AG09309 (cell line): ENCODE measurements around the gene TSPAN18.

Source experiments
- DNase-seq: peaks from one replicate; pipeline ENCODE4 v3.0.0-alpha.2; 2010; ENCODE audit warnings: low read depth
- H3K4me3 ChIP-seq: 2 replicates; pipeline ENCODE4 v1.5.1; 2011; ENCODE audit warnings: mild to moderate bottlenecking, low read depth, low read length, moderate library complexity; ENCODE audit not compliant: control insufficient read depth
- TF ChIP-seq, protein P1 (sequence below): IDR thresholded peaks from 2 replicates; pipeline ENCODE4 v1.5.1; 2011; ENCODE audit warnings: mild to moderate bottlenecking, low read depth, low read length, inconsistent platforms; ENCODE audit not compliant: insufficient read depth, control insufficient read depth; ENCODE audit errors: missing control alignments

The TSPAN18 gene

DNA sequence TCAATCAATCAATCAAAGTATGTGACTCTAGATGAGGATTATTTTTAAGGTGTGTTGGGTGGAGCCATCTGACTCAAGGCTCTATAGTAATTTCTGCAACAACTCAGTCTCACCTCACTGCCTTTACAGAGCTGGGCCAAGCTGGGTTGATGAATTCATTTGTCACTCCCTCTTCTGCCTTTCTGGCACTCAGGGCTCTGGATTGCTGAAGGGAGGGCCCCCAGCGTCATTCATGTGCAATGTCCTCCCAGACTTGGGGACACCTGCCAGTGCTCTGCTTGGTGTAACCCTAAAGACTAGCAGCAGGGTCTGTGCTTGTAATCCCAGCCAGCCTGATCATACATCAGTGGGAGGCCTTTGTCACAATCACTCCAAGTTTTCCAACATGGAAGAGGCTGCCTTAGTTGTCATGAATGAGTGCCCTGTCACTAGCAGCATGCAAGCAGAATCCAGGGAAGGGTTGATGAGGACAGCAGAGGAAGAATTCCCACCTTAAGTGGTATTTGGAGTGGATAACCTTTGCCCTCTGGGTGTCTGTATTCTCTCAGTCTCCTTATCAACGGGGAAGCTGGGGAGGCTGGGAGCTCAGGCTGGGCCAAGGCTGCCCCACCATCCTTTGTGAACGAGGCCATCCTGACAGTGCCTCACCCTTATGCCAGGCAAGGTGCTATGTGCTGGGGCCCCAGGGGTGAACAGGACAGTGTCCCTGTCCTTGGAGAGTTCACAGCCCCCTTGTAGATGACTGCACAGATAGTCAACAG is 225.9 kb downstream of the TSPAN18 start:
- TF ChIP-seq, protein P1, sequence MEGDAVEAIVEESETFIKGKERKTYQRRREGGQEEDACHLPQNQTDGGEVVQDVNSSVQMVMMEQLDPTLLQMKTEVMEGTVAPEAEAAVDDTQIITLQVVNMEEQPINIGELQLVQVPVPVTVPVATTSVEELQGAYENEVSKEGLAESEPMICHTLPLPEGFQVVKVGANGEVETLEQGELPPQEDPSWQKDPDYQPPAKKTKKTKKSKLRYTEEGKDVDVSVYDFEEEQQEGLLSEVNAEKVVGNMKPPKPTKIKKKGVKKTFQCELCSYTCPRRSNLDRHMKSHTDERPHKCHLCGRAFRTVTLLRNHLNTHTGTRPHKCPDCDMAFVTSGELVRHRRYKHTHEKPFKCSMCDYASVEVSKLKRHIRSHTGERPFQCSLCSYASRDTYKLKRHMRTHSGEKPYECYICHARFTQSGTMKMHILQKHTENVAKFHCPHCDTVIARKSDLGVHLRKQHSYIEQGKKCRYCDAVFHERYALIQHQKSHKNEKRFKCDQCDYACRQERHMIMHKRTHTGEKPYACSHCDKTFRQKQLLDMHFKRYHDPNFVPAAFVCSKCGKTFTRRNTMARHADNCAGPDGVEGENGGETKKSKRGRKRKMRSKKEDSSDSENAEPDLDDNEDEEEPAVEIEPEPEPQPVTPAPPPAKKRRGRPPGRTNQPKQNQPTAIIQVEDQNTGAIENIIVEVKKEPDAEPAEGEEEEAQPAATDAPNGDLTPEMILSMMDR: no peak
- DNase-seq: no peak
- no peak overlapping the region for H3K4me3 ChIP-seq

- TF ChIP-seq, protein P1: no peak
- H3K4me3 ChIP-seq: no peak overlapping the region
- no peak for DNase-seq
Measured at GRCh38 chr11:44954051-44954906, 227.5 kb downstream of the TSPAN18 start.

GRCh38 chr11:44955015-44955738 is 228.4 kb downstream of the TSPAN18 start:
- H3K4me3 ChIP-seq: no peak overlapping the region
- TF ChIP-seq, protein P1: no peak
- DNase-seq: peak; percentile 37

- DNase-seq: no peak
- no peak overlapping the region for H3K4me3 ChIP-seq
- TF ChIP-seq, protein P1: no peak
Measured at GRCh38 chr11:44957040-44957515, 230.3 kb downstream of the TSPAN18 start.

- no peak overlapping the region for H3K4me3 ChIP-seq
- DNase-seq: no peak
- TF ChIP-seq, protein P1: no peak
Measured at GRCh38 chr11:44957776-44958564, 231.2 kb downstream of the TSPAN18 start.
